HEK293T (cell line): ENCODE measurements around the gene TXN2.

Experiments
- ARNT ChIP-seq: fragments of 450-650 bp; IDR thresholded peaks from 2 replicates; pipeline ENCODE4 v1.6.1; 2017; ENCODE audit warnings: mild to moderate bottlenecking
- BHLHE40 ChIP-seq: fragments of 450-650 bp; IDR thresholded peaks from 2 replicates; pipeline ENCODE4 v1.6.1; 2016; ENCODE audit warnings: mild to moderate bottlenecking, moderate library complexity, borderline replicate concordance
- CTBP1 ChIP-seq: fragments of 450-650 bp; IDR thresholded peaks from 2 replicates; pipeline ENCODE4 v1.6.1; 2016; ENCODE audit warnings: borderline replicate concordance
- FOXA1 ChIP-seq: fragments of 450-650 bp; IDR thresholded peaks from 2 replicates; pipeline ENCODE4 v1.6.1; 2016; ENCODE audit warnings: mild to moderate bottlenecking
- FOXK2 ChIP-seq: fragments of 450-650 bp; IDR thresholded peaks from 2 replicates; pipeline ENCODE4 v1.6.1; 2016; ENCODE audit warnings: mild to moderate bottlenecking
- FOXM1 ChIP-seq: fragments of 450-650 bp; IDR thresholded peaks from 2 replicates; pipeline ENCODE4 v1.6.1; 2017; ENCODE audit warnings: mild to moderate bottlenecking, borderline replicate concordance
- LEF1 ChIP-seq: fragments of 450-650 bp; IDR thresholded peaks from 2 replicates; pipeline ENCODE4 v1.6.1; 2017; ENCODE audit warnings: mild to moderate bottlenecking, borderline replicate concordance
- NFRKB ChIP-seq: fragments of 450-650 bp; IDR thresholded peaks from 2 replicates; pipeline ENCODE4 v1.6.1; 2016; ENCODE audit warnings: mild to moderate bottlenecking, moderate library complexity
- SUZ12 ChIP-seq: fragments of 450-650 bp; IDR thresholded peaks from 2 replicates; pipeline ENCODE4 v1.6.1; 2016; ENCODE audit warnings: mild to moderate bottlenecking
- TARDBP ChIP-seq: fragments of 450-650 bp; IDR thresholded peaks from 2 replicates; pipeline ENCODE4 v1.6.1; 2016
- ZNF384 ChIP-seq: fragments of 450-650 bp; IDR thresholded peaks from 2 replicates; pipeline ENCODE4 v1.6.1; 2016

DNA sequence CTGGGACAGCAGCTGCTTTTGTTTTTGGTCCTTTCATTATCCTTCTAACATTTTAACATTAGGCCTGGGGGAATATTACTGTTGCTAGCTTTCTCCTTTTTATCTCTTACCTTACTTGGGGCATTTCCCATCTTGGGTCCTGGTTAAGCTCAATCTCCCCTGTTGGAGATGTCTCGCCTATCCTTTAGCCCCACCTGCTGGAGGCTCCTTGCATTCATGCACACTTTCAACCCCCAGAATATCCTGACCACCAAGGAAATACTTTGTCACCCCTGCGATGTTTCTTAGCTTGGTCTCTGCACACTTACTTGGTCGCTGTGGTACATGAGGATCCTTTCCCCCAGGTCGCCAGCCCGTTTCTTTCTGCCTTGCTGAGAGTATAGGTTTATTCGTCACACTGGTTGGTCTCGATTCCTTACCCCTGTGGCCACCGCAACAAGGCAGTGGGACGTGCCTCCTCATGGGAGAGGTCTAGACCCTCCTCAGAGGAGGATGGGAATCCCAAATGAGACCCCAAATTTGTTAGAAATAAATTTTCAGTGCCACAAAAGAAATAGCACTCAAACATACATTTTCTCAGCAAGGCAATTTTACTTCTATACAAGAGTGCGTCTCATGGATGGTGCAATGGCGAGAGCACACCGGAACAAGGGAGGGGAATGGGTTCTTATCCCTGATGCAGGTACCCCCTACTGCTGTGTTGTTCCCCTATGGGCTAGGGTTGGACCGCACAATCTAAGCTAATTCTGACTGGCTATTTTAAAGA is 5.4 kb upstream of the TXN2 start:
- TF ChIP-seq FOXK2: no peak
- no peak for TF ChIP-seq SUZ12
- no peak for TF ChIP-seq BHLHE40
- no peak for TF ChIP-seq ZNF384
- TF ChIP-seq ARNT: no peak
- TF ChIP-seq FOXM1: no peak
- TF ChIP-seq LEF1: no peak
- no peak for TF ChIP-seq FOXA1
- no peak for TF ChIP-seq CTBP1
- no peak for TF ChIP-seq TARDBP
- TF ChIP-seq NFRKB: no peak
